Measurements from ENCODE around the gene ACOT11. TPM values are rescaled to one million over a fixed set of nuclear protein-coding genes. Genes with fewer than 3 reads are reported as not detected.

The ACOT11 gene
- total and polyA plus RNA-seq, 10 of the 15 experiments (the other 5 are each of a cell fraction or from before 2014, with no cell fraction given): 0.04 to 0.85 (median 0.39) TPM; not detected in 1

- Histone ChIP-seq H3K4me2 (ENCODE audit: control insufficient read depth, insufficient read depth) (no peak overlapping the region), H3K36me3 (ENCODE audit: control insufficient read depth in 2 of 2, insufficient read depth in 2 of 2, low read length in 1 of 2) (no peaks in the 10 kb centered on the region), H3K27ac (ENCODE audit: control insufficient read depth, insufficient read depth) (no peak overlapping the region), H4K20me1 (ENCODE audit: control insufficient read depth, insufficient read depth) (no peaks in the 10 kb centered on the region), H3K4me3 (no peak overlapping the region), H3K4me1 (ENCODE audit: control insufficient read depth, insufficient read depth, low read length) (no peaks in the 10 kb centered on the region), H3K9ac (ENCODE audit: control insufficient read depth, insufficient read depth, low read length) (no peak overlapping the region), H3K27me3 (replicated peaks in 1 of 2; ENCODE audit: control insufficient read depth in 2 of 2, insufficient read depth in 2 of 2, low read length in 1 of 2) (no peaks in the 10 kb centered on the region), H3K9me3 (replicated peaks; ENCODE audit: control insufficient read depth, insufficient read depth, low read length) (no peaks in the 10 kb centered on the region), H3K79me2 (ENCODE audit: control insufficient read depth, insufficient read depth, low read length) (no peaks in the 10 kb centered on the region), H2AFZ (ENCODE audit: control insufficient read depth, low read depth, low read length) (no peak overlapping the region)
- no peak for FAIRE-seq
- intact Hi-C loops (cut with micrococcal nuclease; ENCODE audit: unreplicated experiment) (no loop called here), in situ Hi-C loops (cut with MboI) (no loop called here)
- RAD21 ChIA-PET (ENCODE audit: unreplicated experiment): no interaction called here
- SMC1A ChIA-PET (ENCODE audit: uncharacterized antibody, unreplicated experiment): no interaction called here
- WGBS (ENCODE audit: insufficient coverage, insufficient replicate concordance, low lambda C conversion rate, missing lambda C conversion rate): 71% methylated on average over 17 of the region's 17 CpGs
- BruUV-seq (replicated peaks): no TSS peak
- ATAC-seq: no peak
- POLR2A ChIA-PET: no interaction called here
- DNase-seq (ENCODE audit: low read depth, low spot score): no peak
- TF ChIP-seq CREM (IDR thresholded peaks at IDR 0.05; ENCODE audit: low read depth) (no peak), ZSCAN29 (IDR thresholded peaks at IDR 0.05) (no peak), MYC (IDR thresholded peaks at IDR 0.05; ENCODE audit: insufficient read depth, insufficient read length, insufficient replicate concordance, low read length, severe bottlenecking) (no peak), CEBPB (IDR thresholded peaks at IDR 0.05; ENCODE audit: borderline replicate concordance in 1 of 2, low read depth in 2 of 2, low read length in 2 of 2) (no peak), SMC3 (IDR thresholded peaks at IDR 0.05; ENCODE audit: borderline replicate concordance, low read length) (no peak)
- CTCF ChIA-PET: no interaction called here
Measured at GRCh38 chr1:54584575-54584974, 36.5 kb downstream of the ACOT11 start.

GRCh38 chr1:54585181-54586066 lies 37.4 kb downstream of the ACOT11 start:
- intact Hi-C loops (cut with micrococcal nuclease; ENCODE audit: unreplicated experiment): no loop called here
- 43% methylated on average over 15 of the region's 15 CpGs for WGBS (ENCODE audit: insufficient coverage, insufficient replicate concordance, low lambda C conversion rate, missing lambda C conversion rate)
- TF ChIP-seq NR2C1 (IDR thresholded peaks at IDR 0.05): no peak
- TF ChIP-seq RBBP5 (conservative IDR thresholded peaks at IDR 0.05): no peak
- no peak for TF ChIP-seq ZBTB11 (CRISPR knock-in tag; IDR thresholded peaks at IDR 0.05)
- no peak for TF ChIP-seq SUZ12 (IDR thresholded peaks at IDR 0.05; ENCODE audit: unreplicated experiment)
- TF ChIP-seq SUPT20H (IDR thresholded peaks at IDR 0.05; ENCODE audit: borderline replicate concordance, control insufficient read depth, low read depth, low read length): no peak

More at GRCh38 chr1:54585181-54586066, 37.4 kb downstream of the ACOT11 start:
- Histone ChIP-seq H3K4me1 (ENCODE audit: control insufficient read depth, insufficient read depth, low read length) (no peaks in the 10 kb centered on the region), H3K79me2 (ENCODE audit: control insufficient read depth, insufficient read depth, low read length) (no peaks in the 10 kb centered on the region), H3K4me2 (ENCODE audit: control insufficient read depth, insufficient read depth) (no peak overlapping the region), H3K27me3 (replicated peaks in 1 of 2; ENCODE audit: control insufficient read depth in 2 of 2, insufficient read depth in 2 of 2, low read length in 1 of 2) (no peaks in the 10 kb centered on the region), H3K4me3 (no peak overlapping the region), H3K36me3 (ENCODE audit: control insufficient read depth in 2 of 2, insufficient read depth in 2 of 2, low read length in 1 of 2) (no peaks in the 10 kb centered on the region), H3K9ac (ENCODE audit: control insufficient read depth, insufficient read depth, low read length) (no peak overlapping the region), H3K27ac (ENCODE audit: control insufficient read depth, insufficient read depth) (no peak overlapping the region), H4K20me1 (ENCODE audit: control insufficient read depth, insufficient read depth) (no peaks in the 10 kb centered on the region), H2AFZ (ENCODE audit: control insufficient read depth, low read depth, low read length) (no peak overlapping the region), H3K9me3 (replicated peaks; ENCODE audit: control insufficient read depth, insufficient read depth, low read length) (no peaks in the 10 kb centered on the region)
- RAD21 ChIA-PET (ENCODE audit: unreplicated experiment): no interaction called here
- CTCF ChIA-PET: no interaction called here
- POLR2A ChIA-PET: no interaction called here
- DNase-seq (ENCODE audit: low read depth, low spot score) (no peak), ATAC-seq (no peak), FAIRE-seq (no peak)
- in situ Hi-C loops (cut with MboI): no loop called here
- no TSS peak for BruUV-seq (replicated peaks)
- SMC1A ChIA-PET (ENCODE audit: uncharacterized antibody, unreplicated experiment): no interaction called here
